Astrocyte (in vitro differentiated cells and primary cell): ENCODE data around the gene ARHGAP44.

Experiments used
- EZH2 ChIP-seq: IDR thresholded peaks from 2 replicates; pipeline ENCODE4 v1.6.1; 2012; ENCODE audit warnings: mild to moderate bottlenecking, low read length, inconsistent platforms; ENCODE audit not compliant: insufficient read depth
- TF ChIP-seq, protein P1 (sequence below): IDR thresholded peaks from 2 replicates; pipeline ENCODE4 v1.5.1; 2011; ENCODE audit warnings: low read depth, mild to moderate bottlenecking, inconsistent platforms, low read length, moderate library complexity; ENCODE audit not compliant: insufficient read depth

DNA sequence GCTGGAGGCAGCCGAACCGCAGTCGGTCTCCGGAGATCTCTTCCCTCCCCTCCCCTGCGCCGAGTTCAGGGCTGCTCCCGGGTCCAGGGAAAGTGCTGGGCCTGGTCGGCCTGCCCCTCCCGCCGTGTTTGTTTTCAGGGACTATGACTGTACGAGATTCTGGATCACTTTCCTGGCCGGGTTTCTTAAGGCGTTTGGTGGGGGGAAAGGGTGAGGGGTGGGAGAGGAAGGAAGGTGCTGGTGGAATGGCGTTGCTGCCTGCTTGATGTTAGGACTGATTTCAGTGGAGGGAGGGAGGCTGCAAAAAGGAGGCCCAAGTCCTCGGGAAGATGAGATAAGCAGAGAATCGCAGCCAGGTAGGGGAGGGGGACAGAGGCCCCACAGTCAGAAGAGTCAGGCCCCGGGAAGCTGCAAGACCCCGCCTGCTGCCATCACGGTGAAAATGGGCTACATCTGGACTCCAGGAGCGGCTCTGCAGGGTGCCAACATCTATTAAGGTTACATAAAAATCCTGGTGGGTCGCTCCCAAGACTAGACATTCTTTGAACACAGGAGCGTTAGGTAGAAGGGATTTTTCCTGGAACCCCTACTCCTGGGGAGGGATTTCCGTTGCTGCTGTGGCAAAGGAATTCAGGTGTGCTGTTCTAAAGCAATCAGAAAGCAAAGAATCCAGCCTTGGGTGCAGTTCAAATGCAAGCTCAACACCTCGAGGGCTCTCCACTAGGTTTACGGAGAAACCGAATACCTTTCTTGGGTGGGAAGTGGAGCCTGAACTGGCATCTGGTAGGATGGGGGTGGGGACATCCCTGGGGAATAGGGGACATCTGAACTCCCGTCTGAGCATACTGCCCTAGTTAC, 1.2 kb downstream of the ARHGAP44 start:
- TF ChIP-seq, protein P1, sequence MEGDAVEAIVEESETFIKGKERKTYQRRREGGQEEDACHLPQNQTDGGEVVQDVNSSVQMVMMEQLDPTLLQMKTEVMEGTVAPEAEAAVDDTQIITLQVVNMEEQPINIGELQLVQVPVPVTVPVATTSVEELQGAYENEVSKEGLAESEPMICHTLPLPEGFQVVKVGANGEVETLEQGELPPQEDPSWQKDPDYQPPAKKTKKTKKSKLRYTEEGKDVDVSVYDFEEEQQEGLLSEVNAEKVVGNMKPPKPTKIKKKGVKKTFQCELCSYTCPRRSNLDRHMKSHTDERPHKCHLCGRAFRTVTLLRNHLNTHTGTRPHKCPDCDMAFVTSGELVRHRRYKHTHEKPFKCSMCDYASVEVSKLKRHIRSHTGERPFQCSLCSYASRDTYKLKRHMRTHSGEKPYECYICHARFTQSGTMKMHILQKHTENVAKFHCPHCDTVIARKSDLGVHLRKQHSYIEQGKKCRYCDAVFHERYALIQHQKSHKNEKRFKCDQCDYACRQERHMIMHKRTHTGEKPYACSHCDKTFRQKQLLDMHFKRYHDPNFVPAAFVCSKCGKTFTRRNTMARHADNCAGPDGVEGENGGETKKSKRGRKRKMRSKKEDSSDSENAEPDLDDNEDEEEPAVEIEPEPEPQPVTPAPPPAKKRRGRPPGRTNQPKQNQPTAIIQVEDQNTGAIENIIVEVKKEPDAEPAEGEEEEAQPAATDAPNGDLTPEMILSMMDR: no peak
- no peak for TF ChIP-seq EZH2
